Right lobe of liver (tissue), 4 donors: ENCODE results near the gene SFPQ.

Experiments used
- POLR2A ChIP-seq: fragments of 450-650 bp; IDR thresholded peaks from one replicate; pipeline ENCODE4 v1.6.1; 2017; ENCODE audit warnings: antibody characterized with exemption, mild to moderate bottlenecking
- TF ChIP-seq, protein P1 (sequence below), 4 donors: fragments of 200-600 bp in 3 of 4; fragments of 450-650 bp in 1 of 4; IDR thresholded peaks; one replicate each; pipeline versions ENCODE4 v1.5.1 to v1.8.0; 2016 to 2022; ENCODE audit warnings: antibody characterized with exemption in 4 of 4, mild to moderate bottlenecking in 2 of 4
- donor health status: DM: no; HTN: no; CAD: no.
- donor health status: DM: no; HTN: no; CAD: no.
- donor health status: DM: no; HTN: yes; CAD: no.

- TF ChIP-seq, protein P1, sequence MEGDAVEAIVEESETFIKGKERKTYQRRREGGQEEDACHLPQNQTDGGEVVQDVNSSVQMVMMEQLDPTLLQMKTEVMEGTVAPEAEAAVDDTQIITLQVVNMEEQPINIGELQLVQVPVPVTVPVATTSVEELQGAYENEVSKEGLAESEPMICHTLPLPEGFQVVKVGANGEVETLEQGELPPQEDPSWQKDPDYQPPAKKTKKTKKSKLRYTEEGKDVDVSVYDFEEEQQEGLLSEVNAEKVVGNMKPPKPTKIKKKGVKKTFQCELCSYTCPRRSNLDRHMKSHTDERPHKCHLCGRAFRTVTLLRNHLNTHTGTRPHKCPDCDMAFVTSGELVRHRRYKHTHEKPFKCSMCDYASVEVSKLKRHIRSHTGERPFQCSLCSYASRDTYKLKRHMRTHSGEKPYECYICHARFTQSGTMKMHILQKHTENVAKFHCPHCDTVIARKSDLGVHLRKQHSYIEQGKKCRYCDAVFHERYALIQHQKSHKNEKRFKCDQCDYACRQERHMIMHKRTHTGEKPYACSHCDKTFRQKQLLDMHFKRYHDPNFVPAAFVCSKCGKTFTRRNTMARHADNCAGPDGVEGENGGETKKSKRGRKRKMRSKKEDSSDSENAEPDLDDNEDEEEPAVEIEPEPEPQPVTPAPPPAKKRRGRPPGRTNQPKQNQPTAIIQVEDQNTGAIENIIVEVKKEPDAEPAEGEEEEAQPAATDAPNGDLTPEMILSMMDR (IDR thresholded peaks at IDR 0.05) = no peak
- TF ChIP-seq POLR2A = no peak
Measured at GRCh38 chr1:35201631-35202030, 8.7 kb upstream of the SFPQ start.
